ENCODE measurements around the gene NKAIN4. TPM values are rescaled to one million over a fixed set of nuclear protein-coding genes. Genes with fewer than 3 reads are reported as not detected.
"Not testable (repeated sequence)": the region's sequence is repeated elsewhere in the genome, so short reads cannot be mapped to it uniquely, and the experiment has no call there.

Gene NKAIN4
- total RNA-seq, 2 donors from 2014 or later = not detected

DNA sequence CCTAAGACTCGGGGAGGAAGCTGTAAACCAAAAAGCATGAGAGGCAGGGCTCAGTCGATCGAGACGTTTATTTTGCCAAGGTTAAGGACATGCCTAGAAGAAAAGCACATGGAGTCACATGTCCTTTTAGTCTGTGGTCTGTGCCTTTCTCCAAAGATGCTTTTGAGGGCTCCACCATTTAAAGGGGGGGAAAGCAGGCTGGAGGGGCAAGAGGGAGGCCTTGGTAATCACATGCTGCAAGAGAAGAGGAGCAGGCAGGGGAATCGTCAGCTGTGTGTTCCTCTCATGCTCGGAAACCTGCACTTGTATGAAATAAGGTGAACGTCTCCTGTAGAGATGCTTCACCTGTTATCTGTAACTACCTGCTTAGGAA lies 29.2 kb downstream of the NKAIN4 start:
- ATAC-seq (ENCODE audit: insufficient number of reproducible peaks, low FRiP score, low read depth) (no peak), DNase-seq (ENCODE audit: low spot score) (no peak)
- no peaks in the 10 kb centered on the region for H3K27me3 ChIP-seq (replicated peaks; ENCODE audit: insufficient read depth)
- no peak overlapping the region for H3K4me3 ChIP-seq
- no peaks in the 10 kb centered on the region for H3K9me3 ChIP-seq
- no peak overlapping the region for H3K27ac ChIP-seq
- peaks cover 0 to 9% of the 10 kb centered on the region in 2 donors for H3K4me1 ChIP-seq (ENCODE audit: control insufficient read depth in 1 of 2, low read depth in 2 of 2)
- TF ChIP-seq, protein P1, sequence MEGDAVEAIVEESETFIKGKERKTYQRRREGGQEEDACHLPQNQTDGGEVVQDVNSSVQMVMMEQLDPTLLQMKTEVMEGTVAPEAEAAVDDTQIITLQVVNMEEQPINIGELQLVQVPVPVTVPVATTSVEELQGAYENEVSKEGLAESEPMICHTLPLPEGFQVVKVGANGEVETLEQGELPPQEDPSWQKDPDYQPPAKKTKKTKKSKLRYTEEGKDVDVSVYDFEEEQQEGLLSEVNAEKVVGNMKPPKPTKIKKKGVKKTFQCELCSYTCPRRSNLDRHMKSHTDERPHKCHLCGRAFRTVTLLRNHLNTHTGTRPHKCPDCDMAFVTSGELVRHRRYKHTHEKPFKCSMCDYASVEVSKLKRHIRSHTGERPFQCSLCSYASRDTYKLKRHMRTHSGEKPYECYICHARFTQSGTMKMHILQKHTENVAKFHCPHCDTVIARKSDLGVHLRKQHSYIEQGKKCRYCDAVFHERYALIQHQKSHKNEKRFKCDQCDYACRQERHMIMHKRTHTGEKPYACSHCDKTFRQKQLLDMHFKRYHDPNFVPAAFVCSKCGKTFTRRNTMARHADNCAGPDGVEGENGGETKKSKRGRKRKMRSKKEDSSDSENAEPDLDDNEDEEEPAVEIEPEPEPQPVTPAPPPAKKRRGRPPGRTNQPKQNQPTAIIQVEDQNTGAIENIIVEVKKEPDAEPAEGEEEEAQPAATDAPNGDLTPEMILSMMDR (IDR thresholded peaks at IDR 0.05) = no peak
- no peaks in the 10 kb centered on the region for H3K36me3 ChIP-seq

DNA sequence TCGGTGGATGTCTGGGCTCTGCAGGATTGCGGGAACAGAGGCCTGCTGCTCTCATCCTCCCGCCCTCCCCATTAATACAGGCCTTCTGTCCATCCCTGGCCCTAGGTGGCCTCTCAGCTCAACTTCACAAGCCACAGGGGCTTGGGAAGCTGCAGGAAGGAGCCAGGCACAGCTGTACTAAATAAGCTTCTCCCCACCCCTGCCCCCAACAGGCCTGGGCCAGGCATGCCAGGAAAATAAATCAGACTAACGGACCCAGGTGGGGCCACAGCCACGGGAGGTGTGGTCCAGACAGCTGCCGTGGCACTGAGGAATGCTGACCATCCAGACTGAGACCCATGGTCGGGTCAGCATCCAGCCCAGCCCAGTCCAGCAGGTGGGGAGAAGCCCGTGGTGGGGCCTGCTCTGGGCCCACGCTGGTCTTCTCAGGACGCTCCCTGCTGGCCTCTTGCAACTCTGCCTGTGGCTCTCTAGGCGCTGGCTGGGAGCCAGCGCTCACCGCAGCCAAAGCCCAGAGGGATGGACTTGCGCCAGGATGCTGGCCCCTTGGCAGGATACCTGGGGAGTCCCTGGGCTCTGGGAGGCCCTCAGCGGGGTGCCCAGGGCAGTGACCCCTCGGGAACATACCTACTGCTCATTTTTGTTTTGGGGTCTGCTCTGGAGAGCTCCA lies 29.7 kb downstream of the NKAIN4 start:
- no peak overlapping the region for H3K27ac ChIP-seq
- H3K4me3 ChIP-seq = no peak overlapping the region
- peaks cover 0 to 9% of the 10 kb centered on the region in 2 donors for H3K4me1 ChIP-seq (ENCODE audit: control insufficient read depth in 1 of 2, low read depth in 2 of 2)
- DNase-seq (ENCODE audit: low spot score) (no peak), ATAC-seq (ENCODE audit: insufficient number of reproducible peaks, low FRiP score, low read depth) (no peak)
- H3K36me3 ChIP-seq = no peaks in the 10 kb centered on the region
- H3K27me3 ChIP-seq (replicated peaks; ENCODE audit: insufficient read depth) = no peaks in the 10 kb centered on the region
- no peaks in the 10 kb centered on the region for H3K9me3 ChIP-seq
- TF ChIP-seq, protein P1 (IDR thresholded peaks at IDR 0.05) = no peak

DNA sequence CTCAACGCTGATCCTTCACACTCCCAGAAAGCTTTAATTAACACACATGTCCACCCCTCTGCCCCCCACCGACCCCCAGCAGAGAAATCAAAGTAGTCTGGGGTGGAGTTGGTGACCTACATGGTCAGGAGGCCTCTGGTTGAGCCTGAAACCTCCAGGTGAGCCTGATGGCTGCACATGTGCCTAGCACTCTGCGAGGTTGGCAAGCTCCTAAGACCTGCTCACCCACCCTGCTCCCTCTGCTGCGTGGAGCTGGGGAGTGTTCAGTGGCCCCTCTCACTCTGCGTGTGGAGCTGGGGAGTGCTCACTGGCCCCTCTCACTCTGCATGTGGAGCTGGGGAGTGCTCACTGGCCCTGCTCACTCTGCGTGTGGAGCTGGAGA lies 30.4 kb downstream of the NKAIN4 start:
- ATAC-seq (ENCODE audit: insufficient number of reproducible peaks, low FRiP score, low read depth) (no peak), DNase-seq (ENCODE audit: low spot score) (no peak)
- Histone ChIP-seq H3K4me1 (ENCODE audit: control insufficient read depth in 1 of 2, low read depth in 2 of 2) (peaks cover 0 to 9% of the 10 kb centered on the region in 2 donors), H3K4me3 (no peak overlapping the region), H3K9me3 (no peaks in the 10 kb centered on the region), H3K36me3 (no peaks in the 10 kb centered on the region), H3K27me3 (replicated peaks; ENCODE audit: insufficient read depth) (no peaks in the 10 kb centered on the region), H3K27ac (no peak overlapping the region)
- TF ChIP-seq, protein P1 (IDR thresholded peaks at IDR 0.05) = no peak

DNA sequence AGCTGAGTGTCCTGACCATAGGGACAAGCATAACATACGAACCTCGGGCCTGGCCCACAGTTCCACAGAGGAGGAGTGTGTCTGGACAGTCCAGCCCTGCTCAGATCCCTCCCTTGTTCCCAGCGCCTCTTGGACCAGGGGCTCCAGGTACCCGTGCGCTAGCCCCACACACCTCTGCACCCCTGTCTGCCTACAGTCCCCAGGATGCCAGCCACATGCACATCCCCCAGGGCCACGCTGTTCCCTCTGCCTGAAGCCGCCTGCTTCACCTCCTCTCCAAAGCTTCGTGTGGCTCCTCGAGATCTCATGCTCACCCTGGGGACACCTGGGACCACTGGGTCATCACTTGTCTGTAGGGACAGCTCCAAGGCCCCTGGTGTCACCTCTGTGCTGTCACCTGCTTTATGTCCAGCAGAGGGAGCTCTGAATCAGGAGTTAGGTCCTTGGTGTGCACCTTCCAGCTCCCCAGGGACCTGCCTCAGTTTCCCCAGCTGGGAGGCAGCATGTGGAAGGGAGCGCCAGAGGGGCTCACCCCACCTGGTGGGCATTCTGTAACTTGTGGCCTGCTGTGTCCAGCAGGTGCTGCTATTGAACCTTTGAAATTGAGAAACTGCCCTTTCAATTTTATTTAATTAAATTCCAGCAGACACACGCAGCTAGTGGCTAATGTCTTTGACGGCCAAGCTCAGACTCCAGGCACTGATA lies 31.0 kb downstream of the NKAIN4 start:
- TF ChIP-seq, protein P1 (IDR thresholded peaks at IDR 0.05) = peak; percentile 51
- H3K4me3 ChIP-seq = no peak overlapping the region
- no peaks in the 10 kb centered on the region for H3K9me3 ChIP-seq
- ATAC-seq (ENCODE audit: insufficient number of reproducible peaks, low FRiP score, low read depth) (no peak), DNase-seq (ENCODE audit: low spot score) (no peak)
- H3K27ac ChIP-seq = no peak overlapping the region
- no peaks in the 10 kb centered on the region for H3K27me3 ChIP-seq (replicated peaks; ENCODE audit: insufficient read depth)
- H3K36me3 ChIP-seq = no peaks in the 10 kb centered on the region
- peaks cover 0 to 9% of the 10 kb centered on the region in 2 donors for H3K4me1 ChIP-seq (ENCODE audit: control insufficient read depth in 1 of 2, low read depth in 2 of 2)

DNA sequence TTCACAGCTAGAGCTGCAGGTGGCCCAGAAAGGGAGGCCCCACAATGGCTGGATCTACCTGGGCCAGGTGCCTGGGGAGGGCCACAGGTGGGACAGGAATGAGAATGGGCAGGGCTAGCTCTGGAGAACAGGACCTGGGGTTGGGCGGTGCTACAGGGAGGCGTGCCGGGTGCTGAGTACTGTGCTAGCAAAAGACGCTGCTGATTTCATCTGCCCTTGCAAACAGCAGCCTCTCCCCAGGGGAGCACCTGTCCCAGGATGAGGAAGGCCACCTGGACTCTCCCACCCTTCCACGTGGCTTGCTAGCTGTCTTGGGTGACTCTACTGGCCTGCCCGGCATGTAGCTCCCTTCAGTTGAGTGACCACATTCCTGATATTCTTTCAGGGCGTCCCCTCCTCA lies 31.7 kb downstream of the NKAIN4 start:
- ATAC-seq (ENCODE audit: insufficient number of reproducible peaks, low FRiP score, low read depth) (no peak), DNase-seq (ENCODE audit: low spot score) (no peak)
- no peak overlapping the region for H3K4me3 ChIP-seq
- H3K4me1 ChIP-seq (ENCODE audit: control insufficient read depth in 1 of 2, low read depth in 2 of 2) = peaks cover 0 to 9% of the 10 kb centered on the region in 2 donors
- H3K27me3 ChIP-seq (replicated peaks; ENCODE audit: insufficient read depth) = no peaks in the 10 kb centered on the region
- H3K9me3 ChIP-seq = no peaks in the 10 kb centered on the region
- no peak overlapping the region for H3K27ac ChIP-seq
- TF ChIP-seq, protein P1 (IDR thresholded peaks at IDR 0.05) = no peak
- H3K36me3 ChIP-seq = no peaks in the 10 kb centered on the region

DNA sequence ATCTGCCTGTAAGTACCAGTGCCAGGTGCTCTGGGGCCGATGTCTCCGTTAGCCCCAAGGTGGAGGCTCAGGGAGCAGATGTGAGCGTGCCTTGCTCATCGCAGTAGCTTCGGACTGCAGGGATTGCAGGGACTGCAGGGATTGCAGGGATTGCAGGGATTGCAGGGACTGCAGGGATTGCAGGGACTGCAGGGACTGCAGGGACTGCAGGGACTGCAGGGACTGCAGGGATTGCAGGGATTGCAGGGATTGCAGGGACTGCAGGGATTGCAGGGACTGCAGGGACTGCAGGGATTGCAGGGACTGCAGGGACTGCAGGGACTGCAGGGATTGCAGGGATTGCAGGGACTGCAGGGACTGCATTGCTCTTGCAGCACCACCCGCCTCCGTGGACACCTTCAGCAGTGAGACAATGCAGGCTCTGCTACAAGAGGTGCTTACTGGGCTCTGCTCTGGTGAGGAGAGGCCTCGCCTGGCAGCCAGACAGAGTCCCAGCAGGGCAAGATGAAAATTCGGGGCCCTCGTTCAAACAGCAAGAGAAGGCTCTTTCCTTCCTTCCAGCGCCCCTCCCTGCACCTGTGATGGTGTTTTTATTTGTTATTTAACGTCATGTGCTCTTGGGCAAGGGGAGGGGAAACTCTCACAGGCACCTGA lies 32.7 kb downstream of the NKAIN4 start:
- DNase-seq (ENCODE audit: low spot score); H3K4me3 ChIP-seq: not testable (repeated sequence)

More for the DNA sequence above, 32.7 kb downstream of the NKAIN4 start:
- not testable (repeated sequence) for H3K9me3 ChIP-seq; H3K4me1 ChIP-seq (ENCODE audit: control insufficient read depth in 1 of 2, low read depth in 2 of 2); ATAC-seq (ENCODE audit: insufficient number of reproducible peaks, low FRiP score, low read depth); H3K36me3 ChIP-seq; H3K27ac ChIP-seq; H3K27me3 ChIP-seq (replicated peaks; ENCODE audit: insufficient read depth)
